ENCODE measurements around the gene TMEM201.

TMEM201 gene

GRCh38 chr1:9628541-9629444, 40.1 kb downstream of the TMEM201 start:
- no peak for FAIRE-seq
- TF ChIP-seq PAX5 (IDR thresholded peaks at IDR 0.05; ENCODE audit: insufficient read depth, low read length, severe bottlenecking) (no peak), POLR2A (IDR thresholded peaks at IDR 0.05; ENCODE audit: low read depth, low read length) (peak; percentile 60), POU2F2 (IDR thresholded peaks at IDR 0.05; ENCODE audit: low read depth, low read length) (peak; percentile 29; the same call in 1 of the 2 replicates), TAF1 (IDR thresholded peaks at IDR 0.05; ENCODE audit: low read depth, low read length) (peak; percentile 77), POLR2AphosphoS5 (IDR thresholded peaks at IDR 0.05; ENCODE audit: low read depth, low read length) (peak; percentile 80)
- DNase-seq (ENCODE audit: insufficient read length, low spot score) = no peak

- FAIRE-seq (peak; percentile 95), DNase-seq (ENCODE audit: insufficient read length, low spot score) (no peak)
- TF ChIP-seq SPI1 (IDR thresholded peaks at IDR 0.05; ENCODE audit: low read depth, low read length) = peak; percentile 98
- TF ChIP-seq POLR2A (IDR thresholded peaks at IDR 0.05; ENCODE audit: low read depth, low read length) = no peak
- TF ChIP-seq POLR2AphosphoS5 (IDR thresholded peaks at IDR 0.05; ENCODE audit: low read depth, low read length) = no peak; the same call in 1 of the 2 replicates
Observed at GRCh38 chr1:9629445-9630201, 40.9 kb downstream of the TMEM201 start.

GRCh38 chr1:9630331-9631111, 41.8 kb downstream of the TMEM201 start:
- TF ChIP-seq POLR2AphosphoS5 (IDR thresholded peaks at IDR 0.05; ENCODE audit: low read depth, low read length) (no peak), POLR2A (IDR thresholded peaks at IDR 0.05; ENCODE audit: low read depth, low read length) (0 out of 2 replicates have a peak, but pooled peaks have one; percentile 10)
- DNase-seq (ENCODE audit: insufficient read length, low spot score) = no peak
- no peak for FAIRE-seq

DNA sequence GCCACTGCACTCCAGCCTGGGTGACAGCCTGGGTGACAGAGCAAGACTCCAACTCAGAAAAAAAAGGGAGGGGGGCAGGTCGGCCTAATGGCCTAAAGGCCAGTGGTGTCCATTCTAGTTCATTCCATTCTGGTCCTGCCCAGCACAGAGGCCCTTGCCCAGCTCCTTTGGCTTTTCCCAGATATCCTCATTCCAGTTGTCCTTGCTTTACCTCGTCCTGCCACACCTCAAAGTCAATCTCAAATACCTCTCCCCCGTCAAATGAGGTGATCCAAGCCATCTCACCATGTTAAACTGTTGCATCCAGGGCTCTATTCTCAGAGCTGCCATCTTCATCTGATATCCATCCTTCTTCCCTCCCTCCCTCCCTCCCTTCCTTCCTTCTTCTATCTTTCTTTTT, 42.9 kb downstream of the TMEM201 start:
- DNase-seq (ENCODE audit: insufficient read length, low spot score) = no peak
- no peak for FAIRE-seq
- TF ChIP-seq SPI1 (IDR thresholded peaks at IDR 0.05; ENCODE audit: low read depth, low read length) (no peak), POLR2A (IDR thresholded peaks at IDR 0.05; ENCODE audit: low read depth, low read length) (no peak), POU2F2 (IDR thresholded peaks at IDR 0.05; ENCODE audit: low read depth, low read length) (no peak), TAF1 (IDR thresholded peaks at IDR 0.05; ENCODE audit: low read depth, low read length) (no peak), PAX5 (IDR thresholded peaks at IDR 0.05; ENCODE audit: insufficient read depth, low read length, severe bottlenecking) (no peak), POLR2AphosphoS5 (IDR thresholded peaks at IDR 0.05; ENCODE audit: low read depth, low read length) (no peak)

GRCh38 chr1:9633493-9633892, 44.8 kb downstream of the TMEM201 start:
- no peak for DNase-seq (ENCODE audit: insufficient read length, low spot score)
- TF ChIP-seq POLR2A (IDR thresholded peaks at IDR 0.05; ENCODE audit: low read depth, low read length) = no peak
- TF ChIP-seq POLR2AphosphoS5 (IDR thresholded peaks at IDR 0.05; ENCODE audit: low read depth, low read length) = no peak
- TF ChIP-seq PAX5 (IDR thresholded peaks at IDR 0.05; ENCODE audit: insufficient read depth, low read length, severe bottlenecking) = no peak
- TF ChIP-seq TAF1 (IDR thresholded peaks at IDR 0.05; ENCODE audit: low read depth, low read length) = no peak
- TF ChIP-seq POU2F2 (IDR thresholded peaks at IDR 0.05; ENCODE audit: low read depth, low read length) = no peak
- no peak for TF ChIP-seq SPI1 (IDR thresholded peaks at IDR 0.05; ENCODE audit: low read depth, low read length)
- no peak for FAIRE-seq

GRCh38 chr1:9634582-9634981, 45.9 kb downstream of the TMEM201 start:
- TF ChIP-seq TAF1 (IDR thresholded peaks at IDR 0.05; ENCODE audit: low read depth, low read length) (no peak), PAX5 (IDR thresholded peaks at IDR 0.05; ENCODE audit: insufficient read depth, low read length, severe bottlenecking) (no peak), POLR2A (IDR thresholded peaks at IDR 0.05; ENCODE audit: low read depth, low read length) (no peak), POU2F2 (IDR thresholded peaks at IDR 0.05; ENCODE audit: low read depth, low read length) (no peak), SPI1 (IDR thresholded peaks at IDR 0.05; ENCODE audit: low read depth, low read length) (no peak), POLR2AphosphoS5 (IDR thresholded peaks at IDR 0.05; ENCODE audit: low read depth, low read length) (no peak)
- FAIRE-seq = no peak
- DNase-seq (ENCODE audit: insufficient read length, low spot score) = no peak

GRCh38 chr1:9639227-9639626, 50.5 kb downstream of the TMEM201 start:
- TF ChIP-seq TAF1 (IDR thresholded peaks at IDR 0.05; ENCODE audit: low read depth, low read length) (no peak), PAX5 (IDR thresholded peaks at IDR 0.05; ENCODE audit: insufficient read depth, low read length, severe bottlenecking) (no peak), POLR2AphosphoS5 (IDR thresholded peaks at IDR 0.05; ENCODE audit: low read depth, low read length) (no peak), POLR2A (IDR thresholded peaks at IDR 0.05; ENCODE audit: low read depth, low read length) (no peak), SPI1 (IDR thresholded peaks at IDR 0.05; ENCODE audit: low read depth, low read length) (no peak)
- FAIRE-seq (peak; percentile 76), DNase-seq (ENCODE audit: insufficient read length, low spot score) (no peak)

GRCh38 chr1:9643351-9644256, 54.9 kb downstream of the TMEM201 start:
- DNase-seq (ENCODE audit: insufficient read length, low spot score) (no peak), FAIRE-seq (peak; percentile 87)
- TF ChIP-seq POLR2AphosphoS5 (IDR thresholded peaks at IDR 0.05; ENCODE audit: low read depth, low read length) (no peak), PAX5 (IDR thresholded peaks at IDR 0.05; ENCODE audit: insufficient read depth, low read length, severe bottlenecking) (no peak), POU2F2 (IDR thresholded peaks at IDR 0.05; ENCODE audit: low read depth, low read length) (no peak), SPI1 (IDR thresholded peaks at IDR 0.05; ENCODE audit: low read depth, low read length) (no peak), POLR2A (IDR thresholded peaks at IDR 0.05; ENCODE audit: low read depth, low read length) (no peak), TAF1 (IDR thresholded peaks at IDR 0.05; ENCODE audit: low read depth, low read length) (no peak)

Measured in GM12891 (cell line).